Mesendoderm (in vitro differentiated cells): ENCODE data around the gene NDUFA9.

Experiments
- DNase-seq: peaks from one replicate; pipeline ENCODE4 v3.0.0; 2013
- H2AK5ac ChIP-seq: 2 replicates; pipeline ENCODE4 v1.6.1; 2013; ENCODE audit warnings: low read length, inconsistent platforms
- H2BK120ac ChIP-seq: 2 replicates; pipeline ENCODE4 v1.6.1; 2013; ENCODE audit warnings: low read depth, mild to moderate bottlenecking, low read length, moderate library complexity, mixed read lengths
- H2BK15ac ChIP-seq: replicated peaks from 2 replicates; pipeline ENCODE4 v1.6.1; 2013; ENCODE audit warnings: low read depth, mild to moderate bottlenecking, moderate library complexity
- H2BK5ac ChIP-seq: 2 replicates; pipeline ENCODE4 v1.6.1; 2013; ENCODE audit warnings: low read length, inconsistent platforms
- H3K18ac ChIP-seq: 2 replicates; pipeline ENCODE4 v1.6.1; 2013; ENCODE audit warnings: mild to moderate bottlenecking, low read length, mixed read lengths
- H3K23ac ChIP-seq: one replicate; pipeline ENCODE4 v1.6.1; 2013; ENCODE audit warnings: low read length
- H3K27ac ChIP-seq: 2 replicates; pipeline ENCODE4 v1.5.1; 2013; ENCODE audit warnings: low read depth, mild to moderate bottlenecking, inconsistent platforms, low read length, moderate library complexity
- H3K27me3 ChIP-seq: 2 replicates; pipeline ENCODE4 v1.6.1; 2013; ENCODE audit warnings: low read length, control low read depth, mild to moderate bottlenecking, inconsistent platforms; ENCODE audit not compliant: insufficient read depth, poor library complexity
- H3K36me3 ChIP-seq: 2 replicates; pipeline ENCODE4 v1.6.1; 2013; ENCODE audit warnings: low read length, inconsistent platforms; ENCODE audit not compliant: control insufficient read depth, insufficient read depth
- H3K4ac ChIP-seq: one replicate; pipeline ENCODE4 v1.6.1; 2013; ENCODE audit warnings: low read depth, mild to moderate bottlenecking, low read length, moderate library complexity
- H3K4me1 ChIP-seq: 2 replicates; pipeline ENCODE4 v1.6.1; 2013; ENCODE audit warnings: low read depth, low read length, inconsistent platforms; ENCODE audit not compliant: control insufficient read depth
- H3K4me2 ChIP-seq: 2 replicates; pipeline ENCODE4 v1.6.1; 2013; ENCODE audit warnings: low read length
- H3K4me3 ChIP-seq: 2 replicates; pipeline ENCODE4 v1.5.1; 2013; ENCODE audit warnings: mild to moderate bottlenecking, low read length
- H3K56ac ChIP-seq: one replicate; pipeline ENCODE4 v1.6.1; 2013; ENCODE audit warnings: low read length
- H3K79me1 ChIP-seq: 2 replicates; pipeline ENCODE4 v1.6.1; 2013; ENCODE audit warnings: low read length, inconsistent platforms
- H3K79me2 ChIP-seq: 2 replicates; pipeline ENCODE4 v1.6.1; 2013; ENCODE audit warnings: mild to moderate bottlenecking, low read length; ENCODE audit not compliant: control insufficient read depth, insufficient read depth
- H3K9ac ChIP-seq: 2 replicates; pipeline ENCODE4 v1.6.1; 2013; ENCODE audit warnings: low read length, inconsistent platforms
- H4K5ac ChIP-seq: one replicate; pipeline ENCODE4 v1.6.1; 2013; ENCODE audit warnings: low read length
- H4K8ac ChIP-seq: one replicate; pipeline ENCODE4 v1.6.1; 2013; ENCODE audit warnings: low read depth, mild to moderate bottlenecking, control low read depth, low read length, moderate library complexity
- WGBS: extraction: QIAGEN DNeasy Blood & Tissue Kit; methylation state at CpG from one replicate; pipeline ENCODE4 v1.1.7; 2013; ENCODE audit warnings: low lambda C conversion rate, missing lambda C conversion rate; ENCODE audit not compliant: insufficient coverage; ENCODE audit errors: extremely low coverage; 5-methylcytosine and 5-hydroxymethylcytosine counted together

The NDUFA9 gene

GRCh38 chr12:4609071-4609470 is 39.8 kb upstream of the NDUFA9 start:
- Histone ChIP-seq H2AK5ac (no peak overlapping the region), H3K18ac (no peak overlapping the region), H3K23ac (no peak overlapping the region), H2BK5ac (no peak overlapping the region), H3K79me2 (no peaks in the 10 kb centered on the region), H3K27me3 (no peaks in the 10 kb centered on the region), H3K4me1 (no peaks in the 10 kb centered on the region), H3K4ac (no peak overlapping the region), H4K5ac (no peak overlapping the region), H3K4me2 (no peak overlapping the region), H3K4me3 (no peak overlapping the region), H3K27ac (no peak overlapping the region), H2BK120ac (no peak overlapping the region), H3K9ac (no peak overlapping the region), H3K79me1 (no peaks in the 10 kb centered on the region), H3K56ac (no peak overlapping the region), H3K36me3 (no peaks in the 10 kb centered on the region), H4K8ac (no peak overlapping the region), H2BK15ac (no peak overlapping the region)
- WGBS: no CpG with 5 or more reads among the region's 9 CpGs
- no peak for DNase-seq

GRCh38 chr12:4610481-4610880 is 38.4 kb upstream of the NDUFA9 start:
- no peak overlapping the region for H3K4ac ChIP-seq
- H4K5ac ChIP-seq: no peak overlapping the region
- no CpG with 5 or more reads among the region's 4 CpGs for WGBS
- H2BK5ac ChIP-seq: no peak overlapping the region
- H3K23ac ChIP-seq: no peak overlapping the region
- H3K27me3 ChIP-seq: no peaks in the 10 kb centered on the region
- H3K9ac ChIP-seq: no peak overlapping the region
- no peaks in the 10 kb centered on the region for H3K4me1 ChIP-seq
- no peak overlapping the region for H2BK120ac ChIP-seq
- H3K4me3 ChIP-seq: no peak overlapping the region
- H2AK5ac ChIP-seq: no peak overlapping the region
- no peak overlapping the region for H2BK15ac ChIP-seq
- no peak for DNase-seq
- H3K79me1 ChIP-seq: no peaks in the 10 kb centered on the region
- no peaks in the 10 kb centered on the region for H3K79me2 ChIP-seq
- H3K4me2 ChIP-seq: no peak overlapping the region
- no peak overlapping the region for H4K8ac ChIP-seq
- no peaks in the 10 kb centered on the region for H3K36me3 ChIP-seq
- H3K27ac ChIP-seq: no peak overlapping the region
- H3K56ac ChIP-seq: no peak overlapping the region
- H3K18ac ChIP-seq: no peak overlapping the region

GRCh38 chr12:4615667-4616066 is 33.2 kb upstream of the NDUFA9 start:
- no peaks in the 10 kb centered on the region for H3K79me2 ChIP-seq
- H3K4me2 ChIP-seq: no peak overlapping the region
- no peak overlapping the region for H3K9ac ChIP-seq
- H3K79me1 ChIP-seq: no peaks in the 10 kb centered on the region
- H2BK120ac ChIP-seq: no peak overlapping the region
- no peak overlapping the region for H3K27ac ChIP-seq
- no peak overlapping the region for H2BK5ac ChIP-seq
- DNase-seq: no peak
- H2BK15ac ChIP-seq: no peak overlapping the region
- H3K18ac ChIP-seq: no peak overlapping the region
- no peak overlapping the region for H3K56ac ChIP-seq
- H4K5ac ChIP-seq: no peak overlapping the region
- no peak overlapping the region for H3K23ac ChIP-seq
- no peak overlapping the region for H2AK5ac ChIP-seq
- H3K4me1 ChIP-seq: no peaks in the 10 kb centered on the region
- H3K36me3 ChIP-seq: no peaks in the 10 kb centered on the region
- H3K4ac ChIP-seq: no peak overlapping the region
- no peaks in the 10 kb centered on the region for H3K27me3 ChIP-seq
- no peak overlapping the region for H4K8ac ChIP-seq
- no peak overlapping the region for H3K4me3 ChIP-seq
- WGBS: no CpG with 5 or more reads among the region's 9 CpGs

- Histone ChIP-seq H3K56ac (no peak overlapping the region), H3K4me1 (no peaks in the 10 kb centered on the region), H2AK5ac (no peak overlapping the region), H4K5ac (no peak overlapping the region), H3K27me3 (no peaks in the 10 kb centered on the region), H2BK5ac (no peak overlapping the region), H2BK15ac (no peak overlapping the region), H3K79me2 (no peaks in the 10 kb centered on the region), H3K4me2 (no peak overlapping the region), H3K23ac (no peak overlapping the region), H3K79me1 (no peaks in the 10 kb centered on the region), H3K9ac (no peak overlapping the region), H3K27ac (no peak overlapping the region), H2BK120ac (no peak overlapping the region), H4K8ac (no peak overlapping the region), H3K4ac (no peak overlapping the region), H3K4me3 (no peak overlapping the region), H3K18ac (no peak overlapping the region), H3K36me3 (no peaks in the 10 kb centered on the region)
- no peak for DNase-seq
- no CpG with 5 or more reads among the region's 3 CpGs for WGBS
These were observed 27.4 kb upstream of the NDUFA9 start for GRCh38 chr12:4621511-4621910.

GRCh38 chr12:4626543-4626942 is 22.4 kb upstream of the NDUFA9 start:
- Histone ChIP-seq H2AK5ac (no peak overlapping the region), H3K79me2 (no peaks in the 10 kb centered on the region), H3K36me3 (no peaks in the 10 kb centered on the region), H4K8ac (no peak overlapping the region), H3K4ac (no peak overlapping the region), H3K4me3 (no peak overlapping the region), H2BK120ac (no peak overlapping the region), H3K4me1 (no peaks in the 10 kb centered on the region), H3K27me3 (no peaks in the 10 kb centered on the region), H3K56ac (no peak overlapping the region), H2BK5ac (no peak overlapping the region), H3K79me1 (no peaks in the 10 kb centered on the region), H3K4me2 (no peak overlapping the region), H3K18ac (no peak overlapping the region), H4K5ac (no peak overlapping the region), H3K23ac (no peak overlapping the region), H3K9ac (no peak overlapping the region), H3K27ac (no peak overlapping the region), H2BK15ac (no peak overlapping the region)
- DNase-seq: no peak
- WGBS: no CpG with 5 or more reads among the region's 5 CpGs

- H3K4ac ChIP-seq: no peak overlapping the region
- H3K9ac ChIP-seq: no peak overlapping the region
- H3K23ac ChIP-seq: no peak overlapping the region
- no peak overlapping the region for H3K18ac ChIP-seq
- H3K27me3 ChIP-seq: no peaks in the 10 kb centered on the region
- H2BK120ac ChIP-seq: no peak overlapping the region
- no peak overlapping the region for H2AK5ac ChIP-seq
- DNase-seq: no peak
- no peak overlapping the region for H4K8ac ChIP-seq
- no peak overlapping the region for H2BK5ac ChIP-seq
- no peak overlapping the region for H3K56ac ChIP-seq
- no peaks in the 10 kb centered on the region for H3K79me1 ChIP-seq
- no peak overlapping the region for H2BK15ac ChIP-seq
- H3K27ac ChIP-seq: no peak overlapping the region
- no peaks in the 10 kb centered on the region for H3K4me1 ChIP-seq
- no CpG with 5 or more reads among the region's 10 CpGs for WGBS
- H3K4me3 ChIP-seq: no peak overlapping the region
- no peaks in the 10 kb centered on the region for H3K79me2 ChIP-seq
- H3K36me3 ChIP-seq: no peaks in the 10 kb centered on the region
- no peak overlapping the region for H3K4me2 ChIP-seq
- no peak overlapping the region for H4K5ac ChIP-seq
These were observed 20.5 kb upstream of the NDUFA9 start for GRCh38 chr12:4628406-4628805.
